ENCODE data around the gene KCNN1.
A peak's percentile ranks its signal among the peaks of the same experiment; 100 is the strongest.
"Not testable (repeated sequence)": the region's sequence is repeated elsewhere in the genome, so short reads cannot be mapped to it uniquely, and the experiment has no call there.

Gene KCNN1

GRCh38 chr19:18031401-18031800 is 64.5 kb downstream of the KCNN1 start:
- not testable (repeated sequence) for DNase-seq

GRCh38 chr19:18032102-18032501 is 65.2 kb downstream of the KCNN1 start:
- not testable (repeated sequence) for DNase-seq

GRCh38 chr19:18041054-18041453 is 74.1 kb downstream of the KCNN1 start:
- DNase-seq: no peak

- no peak for DNase-seq
Observed at GRCh38 chr19:18043676-18044075, 76.8 kb downstream of the KCNN1 start.

GRCh38 chr19:18044825-18045304 is 78.0 kb downstream of the KCNN1 start:
- peak; percentile 62 to 78 (median 74) for DNase-seq

GRCh38 chr19:18045307-18046050 is 78.6 kb downstream of the KCNN1 start:
- DNase-seq: no peak

- no peak for DNase-seq
Observed at GRCh38 chr19:18046059-18046718, 79.3 kb downstream of the KCNN1 start.

- DNase-seq: no peak
Observed at GRCh38 chr19:18049385-18049784, 82.5 kb downstream of the KCNN1 start.

Data from stimulated activated naive CD4-positive, alpha-beta T cell (primary cell).